Endothelial cell of umbilical vein (primary cell): Measurements from ENCODE around the gene MEGF11. TPM values are rescaled to one million over a fixed set of nuclear protein-coding genes. Genes with fewer than 3 reads are reported as not detected.

Experiments
- BruUV-seq: library from RNA; stranded (reverse); fragments of 400-500 nt; replicated peaks from 2 replicates; lab custom pipeline; 2021; lab: Mats Ljungman, UMichigan
- CTCF ChIA-PET: fragments of 300-600, 350-600 bp; sonication (Branson Sonifier 250); formaldehyde crosslinking; loops from one replicate; lab custom pipeline; 2021; ENCODE audit warnings: antibody characterized with exemption, inconsistent platforms; lab: Charles Lee
- POLR2A ChIA-PET: fragments of 300-600, 350-600 bp; sonication (Branson Sonifier 250); formaldehyde crosslinking; loops from one replicate; lab custom pipeline; 2021; ENCODE audit warnings: antibody characterized with exemption, inconsistent platforms; lab: Charles Lee
- DNase-seq: peaks from one replicate; pipeline ENCODE4 v3.0.0-alpha.2; 2011; ENCODE audit warnings: low read depth, low spot score
- FAIRE-seq: peaks from 2 replicates; lab custom pipeline; 2011; peaks lifted over from hg19 to GRCh38; lab: Jason Lieb, UNC
- H2AFZ ChIP-seq: 2 replicates; pipeline ENCODE4 v1.6.0; 2012; ENCODE audit warnings: low read depth, low read length, control low read depth, inconsistent platforms
- H3K27ac ChIP-seq: 2 replicates; pipeline ENCODE4 v1.5.1; 2011; ENCODE audit warnings: low read depth, mild to moderate bottlenecking, control low read depth, low read length, moderate library complexity; ENCODE audit not compliant: insufficient read depth
- H3K27me3 ChIP-seq, 2 experiments: 2 replicates each; pipeline versions ENCODE4 v1.6.0 to v1.6.1; 2011; ENCODE audit warnings: low read length in 2 of 2, mixed read lengths in 1 of 2; ENCODE audit not compliant: control insufficient read depth in 2 of 2, insufficient read depth in 2 of 2
- H3K36me3 ChIP-seq, 2 experiments: 2 replicates in 1 of 2; 3 replicates in 1 of 2; pipeline ENCODE4 v1.5.1; 2011; ENCODE audit warnings: low read length in 2 of 2, mild to moderate bottlenecking in 1 of 2, moderate library complexity in 1 of 2; ENCODE audit not compliant: control insufficient read depth in 2 of 2, insufficient read depth in 2 of 2; ENCODE audit errors: extremely low read depth in 1 of 2
- H3K4me1 ChIP-seq: 3 replicates; pipeline ENCODE4 v1.5.1; 2011; ENCODE audit warnings: mild to moderate bottlenecking, low read length; ENCODE audit not compliant: control insufficient read depth, insufficient read depth; ENCODE audit errors: extremely low read depth
- H3K4me2 ChIP-seq: 2 replicates; pipeline ENCODE4 v1.6.1; 2011; ENCODE audit warnings: low read length, control low read depth, mixed read lengths; ENCODE audit not compliant: insufficient read depth
- H3K4me3 ChIP-seq, 3 experiments: fragments of 200-600 bp in 1 of 3; sonication (generic), shearing (Covaris generic) in 1 of 3; replicated peaks in 1 of 3; 2 replicates each; pipeline ENCODE4 v1.5.1; 2011 to 2016; ENCODE audit warnings: control low read depth in 3 of 3, low read length in 3 of 3, mild to moderate bottlenecking in 2 of 3, inconsistent platforms in 1 of 3, low read depth in 1 of 3, moderate library complexity in 1 of 3; ENCODE audit not compliant: insufficient read depth in 1 of 3
- H3K79me2 ChIP-seq: 2 replicates; pipeline ENCODE4 v1.6.0; 2012; ENCODE audit warnings: low read length, inconsistent platforms; ENCODE audit not compliant: control insufficient read depth, insufficient read depth
- H3K9ac ChIP-seq: replicated peaks from 2 replicates; pipeline ENCODE3; 2011; ENCODE audit warnings: low read length, control low read depth; ENCODE audit not compliant: insufficient read depth; ENCODE audit errors: extremely low read depth
- H3K9me1 ChIP-seq: replicated peaks from 3 replicates; pipeline ENCODE4 v1.6.0; 2011; ENCODE audit warnings: mild to moderate bottlenecking, low read length; ENCODE audit not compliant: control insufficient read depth, insufficient read depth; ENCODE audit errors: extremely low read depth
- H3K9me3 ChIP-seq: replicated peaks from 2 replicates; pipeline ENCODE4 v1.5.1; 2012; ENCODE audit warnings: low read length, inconsistent platforms; ENCODE audit not compliant: control insufficient read depth, insufficient read depth
- H4K20me1 ChIP-seq: replicated peaks from 2 replicates; pipeline ENCODE3; 2011; ENCODE audit warnings: mild to moderate bottlenecking, low read length; ENCODE audit not compliant: control insufficient read depth, insufficient read depth; ENCODE audit errors: extremely low read depth
- EZH2 ChIP-seq: IDR thresholded peaks from 2 replicates; pipeline ENCODE4 v1.6.1; 2012; ENCODE audit warnings: borderline replicate concordance, low read depth, mild to moderate bottlenecking, moderate library complexity, low read length, inconsistent platforms; ENCODE audit not compliant: severe bottlenecking
- FOS ChIP-seq: IDR thresholded peaks from 2 replicates; pipeline ENCODE4 v1.6.1; 2011; ENCODE audit warnings: mild to moderate bottlenecking, low read length, moderate library complexity, borderline replicate concordance; ENCODE audit not compliant: insufficient read depth
- GATA2 ChIP-seq: IDR thresholded peaks from 2 replicates; pipeline ENCODE4 v1.7.0; 2011; ENCODE audit warnings: low read depth, mild to moderate bottlenecking, moderate library complexity, mixed read lengths, low read length; ENCODE audit not compliant: insufficient read length, insufficient read depth
- JUN ChIP-seq: IDR thresholded peaks from 2 replicates; pipeline ENCODE4 v1.6.1; 2011; ENCODE audit warnings: borderline replicate concordance, low read depth; ENCODE audit not compliant: insufficient read length, insufficient read depth
- MYC ChIP-seq: IDR thresholded peaks from one replicate; pipeline ENCODE4 v1.6.1; 2011; ENCODE audit warnings: mild to moderate bottlenecking, low read depth, low read length
- POLR2A ChIP-seq: IDR thresholded peaks from 2 replicates; pipeline ENCODE4 v1.6.1; 2012; ENCODE audit warnings: low read depth, mild to moderate bottlenecking, control low read depth, low read length
- POLR2AphosphoS5 ChIP-seq: IDR thresholded peaks from 2 replicates; pipeline ENCODE4 v1.6.1; 2012; ENCODE audit warnings: low read depth, mild to moderate bottlenecking, control low read depth, low read length, moderate library complexity; ENCODE audit not compliant: insufficient read depth
- dilution Hi-C: fragments of 300-500 bp; cut with MboI; formaldehyde crosslinking; loops from one replicate; pipeline ENCODE4 v1.15.0; 2019; ENCODE audit warnings: low sequenced_read_pairs; ENCODE audit not compliant: extremely low pct_ligation_motif_present
- intact Hi-C: fragments of 100-400 bp; cut with micrococcal nuclease; formaldehyde crosslinking; loops from one replicate; pipeline ENCODE4 v1.10.0; 2022
- polyA plus RNA-seq, 4 experiments: library from polyadenylated mRNA; depleted of rRNA in 3 of 4; stranded (reverse) in 3 of 4; unstranded in 1 of 4; fragments of >200 nt; gene quantifications; 2 replicates each; pipeline versions ENCODE4 v1.2.1 to v1.2.3, GENCODE V29; 2011 to 2012; ENCODE audit warnings: missing spikeins in 1 of 4
- total RNA-seq: library from RNA; stranded (reverse); gene quantifications from 2 replicates; pipeline ENCODE4 v1.2.3, GENCODE V29; 2021
- TF ChIP-seq, protein P1 (sequence below): IDR thresholded peaks from 2 replicates; pipeline ENCODE4 v1.6.1; 2011; ENCODE audit not compliant: insufficient read depth, insufficient read length
- TF ChIP-seq, protein P2 (sequence below), 2 donors: IDR thresholded peaks; 1 replicate in 1 of 2; 2 replicates in 1 of 2; pipeline ENCODE4 v1.5.1; 2011; ENCODE audit warnings: low read length in 2 of 2, mild to moderate bottlenecking in 2 of 2, moderate library complexity in 2 of 2, control low read depth in 1 of 2, inconsistent platforms in 1 of 2, low read depth in 1 of 2; ENCODE audit not compliant: insufficient read depth in 1 of 2; ENCODE audit errors: extremely low read depth in 1 of 2

MEGF11 gene
- total and polyA plus RNA-seq, 2 donors (not counting 3 experiments of a cell fraction or from before 2014, with no cell fraction given) = not detected

DNA sequence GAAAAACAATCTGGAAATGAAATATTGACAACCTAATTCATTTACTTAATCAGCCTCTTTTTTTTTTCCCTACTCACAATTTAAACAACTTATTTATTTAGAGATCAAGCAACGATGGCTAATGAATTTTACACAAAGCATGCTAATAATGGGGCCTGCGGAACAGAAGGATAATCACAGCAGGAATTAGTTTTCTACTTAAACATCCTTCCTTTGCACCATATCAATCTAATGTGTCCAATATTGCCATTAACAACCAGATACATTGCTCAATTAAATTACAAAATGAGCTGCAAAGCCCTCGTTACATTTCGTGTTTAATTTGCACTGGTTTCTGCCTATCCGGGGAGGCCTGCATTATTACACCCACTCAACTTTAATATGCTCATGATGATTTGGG lies 285.0 kb downstream of the MEGF11 start:
- TF ChIP-seq JUN = no peak
- no peak for TF ChIP-seq GATA2
- TF ChIP-seq POLR2AphosphoS5 = no peak
- TF ChIP-seq, protein P1, sequence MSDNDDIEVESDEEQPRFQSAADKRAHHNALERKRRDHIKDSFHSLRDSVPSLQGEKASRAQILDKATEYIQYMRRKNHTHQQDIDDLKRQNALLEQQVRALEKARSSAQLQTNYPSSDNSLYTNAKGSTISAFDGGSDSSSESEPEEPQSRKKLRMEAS = no peak
- TF ChIP-seq MYC = no peak
- TF ChIP-seq FOS = no peak
- TF ChIP-seq POLR2A = no peak
- no peak for TF ChIP-seq EZH2
- TF ChIP-seq, protein P2, sequence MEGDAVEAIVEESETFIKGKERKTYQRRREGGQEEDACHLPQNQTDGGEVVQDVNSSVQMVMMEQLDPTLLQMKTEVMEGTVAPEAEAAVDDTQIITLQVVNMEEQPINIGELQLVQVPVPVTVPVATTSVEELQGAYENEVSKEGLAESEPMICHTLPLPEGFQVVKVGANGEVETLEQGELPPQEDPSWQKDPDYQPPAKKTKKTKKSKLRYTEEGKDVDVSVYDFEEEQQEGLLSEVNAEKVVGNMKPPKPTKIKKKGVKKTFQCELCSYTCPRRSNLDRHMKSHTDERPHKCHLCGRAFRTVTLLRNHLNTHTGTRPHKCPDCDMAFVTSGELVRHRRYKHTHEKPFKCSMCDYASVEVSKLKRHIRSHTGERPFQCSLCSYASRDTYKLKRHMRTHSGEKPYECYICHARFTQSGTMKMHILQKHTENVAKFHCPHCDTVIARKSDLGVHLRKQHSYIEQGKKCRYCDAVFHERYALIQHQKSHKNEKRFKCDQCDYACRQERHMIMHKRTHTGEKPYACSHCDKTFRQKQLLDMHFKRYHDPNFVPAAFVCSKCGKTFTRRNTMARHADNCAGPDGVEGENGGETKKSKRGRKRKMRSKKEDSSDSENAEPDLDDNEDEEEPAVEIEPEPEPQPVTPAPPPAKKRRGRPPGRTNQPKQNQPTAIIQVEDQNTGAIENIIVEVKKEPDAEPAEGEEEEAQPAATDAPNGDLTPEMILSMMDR (IDR thresholded peaks at IDR 0.05; ENCODE audit: extremely low read depth in 1 of 2, insufficient read depth in 1 of 2, low read depth in 1 of 2, low read length in 2 of 2) = no peak
- Histone ChIP-seq H3K36me3 (no peaks in the 10 kb centered on the region), H3K4me1 (no peaks in the 10 kb centered on the region), H3K9ac (no peak overlapping the region), H3K27me3 (peaks cover 10 to 17% of the 10 kb centered on the region in 2 experiments), H3K4me2 (no peak overlapping the region), H3K4me3 (no peak overlapping the region), H3K79me2 (no peaks in the 10 kb centered on the region), H3K9me1 (no peaks in the 10 kb centered on the region), H2AFZ (no peak overlapping the region), H3K9me3 (no peaks in the 10 kb centered on the region), H4K20me1 (no peaks in the 10 kb centered on the region), H3K27ac (no peak overlapping the region)
- BruUV-seq = no TSS peak
- CTCF ChIA-PET = no interaction called here
- DNase-seq (no peak), FAIRE-seq (no peak)
- dilution Hi-C loops = no loop called here
- POLR2A ChIA-PET = no interaction called here
- intact Hi-C loops = no loop called here
